SK-N-SH (cell line): ENCODE measurements around the gene HDGFL2. TPM values are rescaled to one million over a fixed set of nuclear protein-coding genes. Genes with fewer than 3 reads are reported as not detected.

Experiments used
- CTCF ChIA-PET: fragments of 300-600, 350-600 bp; formaldehyde crosslinking; extraction: SDS; loops from one replicate; lab custom pipeline; 2021; lab: Yijun Ruan, JAX
- POLR2A ChIA-PET: fragments of 350-600 bp; sonication (Branson Sonifier 250); formaldehyde crosslinking; extraction: SDS; loops from one replicate; lab custom pipeline; 2020; ENCODE audit warnings: antibody characterized with exemption, inconsistent platforms; lab: Yijun Ruan, JAX
- DNase-seq: peaks from one replicate; pipeline ENCODE4 v3.0.0; 2012
- H2AFZ ChIP-seq: fragments of 200-600 bp; sonication (generic); 2 replicates; pipeline ENCODE4 v1.8.1; 2016; ENCODE audit warnings: antibody characterized with exemption, mild to moderate bottlenecking, low read depth
- H3F3A ChIP-seq: fragments of 200-600 bp; sonication (generic); replicated peaks from 2 replicates; pipeline ENCODE3; 2016; ENCODE audit warnings: antibody characterized with exemption, mild to moderate bottlenecking; ENCODE audit not compliant: insufficient read depth
- H3K27ac ChIP-seq, 2 experiments: fragments of 200-500 bp in 1 of 2; fragments of 200-600 bp in 1 of 2; sonication (Bioruptor generic) in 1 of 2; sonication (generic), shearing (Covaris generic) in 1 of 2; 2 replicates each; pipeline versions ENCODE4 v1.5.1 to v1.6.1; 2014 to 2016; ENCODE audit warnings: low read depth in 2 of 2, inconsistent platforms in 1 of 2, low read length in 1 of 2, mild to moderate bottlenecking in 1 of 2, mixed read lengths in 1 of 2
- H3K27me3 ChIP-seq: fragments of 200-600 bp; sonication (generic), shearing (Covaris generic); 2 replicates; pipeline ENCODE4 v1.6.1; 2016; ENCODE audit warnings: mixed run types; ENCODE audit not compliant: insufficient read depth
- H3K36me3 ChIP-seq, 2 experiments: fragments of 200-500 bp in 1 of 2; fragments of 200-600 bp in 1 of 2; sonication (Bioruptor generic) in 1 of 2; sonication (generic) in 1 of 2; replicated peaks in 1 of 2; 2 replicates each; pipeline versions ENCODE3 to v1.5.1; 2014 to 2016; ENCODE audit warnings: low read length in 1 of 2, mild to moderate bottlenecking in 1 of 2; ENCODE audit not compliant: insufficient read depth in 2 of 2, control insufficient read depth in 1 of 2
- H3K4me1 ChIP-seq, 2 experiments: fragments of 200-500 bp in 1 of 2; fragments of 200-600 bp in 1 of 2; sonication (Bioruptor generic) in 1 of 2; sonication (generic), shearing (Covaris generic) in 1 of 2; 2 replicates each; pipeline versions ENCODE4 v1.5.1 to v1.6.1; 2014 to 2016; ENCODE audit warnings: low read depth in 1 of 2, low read length in 1 of 2, mixed run types in 1 of 2; ENCODE audit not compliant: insufficient read depth in 2 of 2, control insufficient read depth in 1 of 2
- H3K4me2 ChIP-seq: fragments of 200-600 bp; sonication (generic), shearing (Covaris generic); 2 replicates; pipeline ENCODE4 v1.6.1; 2017; ENCODE audit warnings: mixed run types
- H3K4me3 ChIP-seq, 2 experiments: fragments of 200-500 bp in 1 of 2; fragments of 200-600 bp in 1 of 2; sonication (Bioruptor generic) in 1 of 2; sonication (generic), shearing (Covaris generic) in 1 of 2; 2 replicates each; pipeline versions ENCODE4 v1.5.1 to v1.8.1; 2014 to 2016; ENCODE audit warnings: low read depth in 2 of 2, inconsistent platforms in 1 of 2, low read length in 1 of 2, mild to moderate bottlenecking in 1 of 2, mixed read lengths in 1 of 2, moderate library complexity in 1 of 2
- H3K79me2 ChIP-seq: fragments of 200-600 bp; sonication (generic); 2 replicates; pipeline ENCODE4 v1.8.1; 2017; ENCODE audit warnings: mild to moderate bottlenecking; ENCODE audit not compliant: insufficient read depth
- H3K9ac ChIP-seq: fragments of 200-600 bp; sonication (generic); 2 replicates; pipeline ENCODE4 v1.6.1; 2017; ENCODE audit warnings: mixed run types
- H3K9me2 ChIP-seq: fragments of 200-600 bp; sonication (generic); 2 replicates; pipeline ENCODE4 v1.6.1; 2017; ENCODE audit warnings: mixed run types
- H3K9me3 ChIP-seq: fragments of 200-600 bp; sonication (generic); 2 replicates; pipeline ENCODE4 v1.6.1; 2017; ENCODE audit warnings: mixed run types, mild to moderate bottlenecking, moderate library complexity
- H4K20me1 ChIP-seq: fragments of 200-600 bp; sonication (generic); 2 replicates; pipeline ENCODE4 v1.6.1; 2017; ENCODE audit warnings: mild to moderate bottlenecking, mixed run types; ENCODE audit not compliant: insufficient read depth
- CHD2 ChIP-seq: fragments of 150-350 bp; IDR thresholded peaks from 2 replicates; pipeline ENCODE4 v1.6.1; 2018; ENCODE audit warnings: low read length; ENCODE audit not compliant: partially characterized antibody
- EP300 ChIP-seq, 2 experiments: IDR thresholded peaks; 2 replicates each; pipeline versions ENCODE4 v1.4.0 to v1.6.1; 2012; ENCODE audit warnings: borderline replicate concordance in 1 of 2, low read depth in 1 of 2, low read length in 1 of 2
- FOSL2 ChIP-seq: IDR thresholded peaks from 2 replicates; pipeline ENCODE4 v1.4.0; 2012; ENCODE audit warnings: low read depth, mild to moderate bottlenecking, moderate library complexity, borderline replicate concordance
- FOXJ3 ChIP-seq: sonication (generic); formaldehyde crosslinking; IDR thresholded peaks from 2 replicates; pipeline ENCODE4 v1.5.1; 2020; ENCODE audit warnings: mild to moderate bottlenecking, missing genetic modification reagents
- MXI1 ChIP-seq: IDR thresholded peaks from 2 replicates; pipeline ENCODE4 v1.6.1; 2012; ENCODE audit warnings: mild to moderate bottlenecking, low read depth, low read length, improper control_type of control experiment
- NFIC ChIP-seq: IDR thresholded peaks from 2 replicates; pipeline ENCODE4 v1.4.0; 2012; ENCODE audit warnings: borderline replicate concordance
- NRF1 ChIP-seq: IDR thresholded peaks from 2 replicates; pipeline ENCODE4 v1.6.1; 2012; ENCODE audit warnings: low read depth, mild to moderate bottlenecking, low read length
- POLR2AphosphoS5 ChIP-seq: IDR thresholded peaks from 2 replicates; pipeline ENCODE4 v1.6.1; 2012; ENCODE audit warnings: low read depth, low read length
- RCOR1 ChIP-seq: fragments of 150-350 bp; IDR thresholded peaks from 2 replicates; pipeline ENCODE4 v1.6.1; 2017; ENCODE audit warnings: antibody characterized with exemption, low read length
- RFX5 ChIP-seq: IDR thresholded peaks from 2 replicates; pipeline ENCODE4 v1.6.1; 2012; ENCODE audit warnings: mild to moderate bottlenecking, improper control_type of control experiment, low read length
- RXRA ChIP-seq: IDR thresholded peaks from 2 replicates; pipeline ENCODE4 v1.4.0; 2012; ENCODE audit warnings: low read depth, mild to moderate bottlenecking, borderline replicate concordance
- SMC3 ChIP-seq: IDR thresholded peaks from 2 replicates; pipeline ENCODE4 v1.6.1; 2012; ENCODE audit warnings: low read depth, low read length, improper control_type of control experiment
- TAF1 ChIP-seq: IDR thresholded peaks from 2 replicates; pipeline ENCODE4 v1.6.1; 2012; ENCODE audit warnings: low read depth, mild to moderate bottlenecking, low read length, moderate library complexity, borderline replicate concordance
- TCF12 ChIP-seq: IDR thresholded peaks from 2 replicates; pipeline ENCODE4 v1.4.0; 2012
- WGBS: methylation state at CpG from one replicate; pipeline ENCODE4 v1.1.6; 2017; ENCODE audit warnings: low lambda C conversion rate; 5-methylcytosine and 5-hydroxymethylcytosine counted together
- polyA plus RNA-seq, 3 experiments: library from polyadenylated mRNA; depleted of rRNA; stranded (reverse); fragments of >200 nt; gene quantifications; 2 replicates each; pipeline ENCODE4 v1.2.3, GENCODE V29; 2012
- TF ChIP-seq, protein P1 (sequence below): fragments of 200-600 bp; sonication (generic); IDR thresholded peaks from 2 replicates; pipeline ENCODE4 v1.6.1; 2017; ENCODE audit warnings: antibody characterized with exemption, mild to moderate bottlenecking, moderate library complexity
- TF ChIP-seq, protein P2 (sequence below): IDR thresholded peaks from 2 replicates; pipeline ENCODE4 v1.4.0; 2012; ENCODE audit warnings: low read depth, borderline replicate concordance
- TF ChIP-seq, protein P3 (sequence below): IDR thresholded peaks from 2 replicates; pipeline ENCODE4 v1.4.0; 2012; ENCODE audit warnings: low read depth
- TF ChIP-seq, protein P4 (sequence below): IDR thresholded peaks from 2 replicates; pipeline ENCODE4 v1.6.1; 2012; ENCODE audit warnings: mild to moderate bottlenecking, low read depth, low read length, moderate library complexity
- TF ChIP-seq, protein P5 (sequence below): fragments of 150-350 bp; IDR thresholded peaks from 2 replicates; pipeline ENCODE4 v1.6.1; 2017; ENCODE audit warnings: antibody characterized with exemption, low read length, low read depth, borderline replicate concordance

The HDGFL2 gene
- polyA plus RNA-seq, 1 of the 3 experiments (the other 2 are of a cell fraction): 77.8 TPM

DNA sequence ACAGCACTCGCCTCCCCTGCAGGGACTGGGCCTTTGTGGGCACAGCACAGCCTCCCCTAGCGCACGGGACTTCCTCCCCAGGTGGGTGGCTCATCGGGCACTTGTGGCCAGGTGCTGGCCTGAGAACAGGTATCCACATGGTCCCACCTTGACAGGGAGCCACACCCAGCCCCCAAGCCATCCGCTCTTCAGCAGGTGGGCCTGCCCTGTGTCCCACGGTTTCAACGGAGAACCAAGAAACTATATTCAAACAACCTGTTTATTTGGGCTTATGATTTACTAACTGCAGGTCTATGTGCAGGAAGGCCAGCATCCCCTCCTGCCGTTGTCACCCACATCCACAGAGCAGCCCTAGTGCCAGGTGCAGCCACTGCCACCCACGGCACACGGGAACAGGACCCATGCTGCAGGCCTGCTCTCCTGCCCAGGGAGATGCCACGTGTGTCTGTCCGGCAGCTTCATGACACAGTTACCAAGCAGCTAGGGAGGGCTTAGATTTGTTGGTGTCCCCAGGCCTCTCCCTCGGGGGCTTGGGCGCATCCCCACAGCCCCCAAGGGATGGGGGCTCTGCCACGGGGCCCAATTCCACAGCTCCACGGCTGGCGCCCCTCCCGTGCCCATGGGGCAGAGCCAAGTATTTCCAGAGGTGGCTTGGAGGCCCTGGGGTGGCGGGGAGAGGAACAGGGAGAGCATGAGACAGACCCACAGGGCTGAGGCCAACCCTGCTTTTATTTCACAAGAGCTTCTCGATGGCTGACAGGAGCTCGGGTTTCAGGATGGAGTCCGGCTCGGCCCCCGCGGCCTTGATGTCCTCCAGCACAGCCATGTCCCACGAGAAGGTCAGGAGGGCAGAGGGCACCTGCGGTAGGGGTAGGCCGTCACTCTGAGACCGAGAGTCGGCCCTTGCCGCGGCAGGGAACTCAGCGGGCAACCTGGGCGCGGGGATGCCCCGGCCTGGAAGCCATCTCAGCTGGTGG lies 27.0 kb upstream of the HDGFL2 start:
- CTCF ChIA-PET: interaction anchor here (0.7 to 1.1 kb wide), 2 partner anchors 11 to 45 kb away, joined by 3 read pairs; partner anchors contain the start of gene SH3GL1
- H3K79me2 ChIP-seq: no peaks in the 10 kb centered on the region
- H2AFZ ChIP-seq: no peak overlapping the region
- no peak overlapping the region for H3K27ac ChIP-seq
- H3K4me2 ChIP-seq: no peak overlapping the region
- no peaks in the 10 kb centered on the region for H4K20me1 ChIP-seq
- H3K27me3 ChIP-seq: no peaks in the 10 kb centered on the region
- no peaks in the 10 kb centered on the region for H3K4me1 ChIP-seq
- no peak overlapping the region for H3K4me3 ChIP-seq
- no peaks in the 10 kb centered on the region for H3F3A ChIP-seq
- H3K9me2 ChIP-seq: no peaks in the 10 kb centered on the region
- H3K9me3 ChIP-seq: no peaks in the 10 kb centered on the region
- no peak overlapping the region for H3K9ac ChIP-seq
- TF ChIP-seq TCF12: no peak
- no peak for TF ChIP-seq CHD2
- TF ChIP-seq, protein P1, sequence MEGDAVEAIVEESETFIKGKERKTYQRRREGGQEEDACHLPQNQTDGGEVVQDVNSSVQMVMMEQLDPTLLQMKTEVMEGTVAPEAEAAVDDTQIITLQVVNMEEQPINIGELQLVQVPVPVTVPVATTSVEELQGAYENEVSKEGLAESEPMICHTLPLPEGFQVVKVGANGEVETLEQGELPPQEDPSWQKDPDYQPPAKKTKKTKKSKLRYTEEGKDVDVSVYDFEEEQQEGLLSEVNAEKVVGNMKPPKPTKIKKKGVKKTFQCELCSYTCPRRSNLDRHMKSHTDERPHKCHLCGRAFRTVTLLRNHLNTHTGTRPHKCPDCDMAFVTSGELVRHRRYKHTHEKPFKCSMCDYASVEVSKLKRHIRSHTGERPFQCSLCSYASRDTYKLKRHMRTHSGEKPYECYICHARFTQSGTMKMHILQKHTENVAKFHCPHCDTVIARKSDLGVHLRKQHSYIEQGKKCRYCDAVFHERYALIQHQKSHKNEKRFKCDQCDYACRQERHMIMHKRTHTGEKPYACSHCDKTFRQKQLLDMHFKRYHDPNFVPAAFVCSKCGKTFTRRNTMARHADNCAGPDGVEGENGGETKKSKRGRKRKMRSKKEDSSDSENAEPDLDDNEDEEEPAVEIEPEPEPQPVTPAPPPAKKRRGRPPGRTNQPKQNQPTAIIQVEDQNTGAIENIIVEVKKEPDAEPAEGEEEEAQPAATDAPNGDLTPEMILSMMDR: no peak
- TF ChIP-seq EP300 (IDR thresholded peaks at IDR 0.05; ENCODE audit: borderline replicate concordance in 1 of 2, low read depth in 1 of 2, low read length in 1 of 2): no peak
- TF ChIP-seq, protein P2, sequence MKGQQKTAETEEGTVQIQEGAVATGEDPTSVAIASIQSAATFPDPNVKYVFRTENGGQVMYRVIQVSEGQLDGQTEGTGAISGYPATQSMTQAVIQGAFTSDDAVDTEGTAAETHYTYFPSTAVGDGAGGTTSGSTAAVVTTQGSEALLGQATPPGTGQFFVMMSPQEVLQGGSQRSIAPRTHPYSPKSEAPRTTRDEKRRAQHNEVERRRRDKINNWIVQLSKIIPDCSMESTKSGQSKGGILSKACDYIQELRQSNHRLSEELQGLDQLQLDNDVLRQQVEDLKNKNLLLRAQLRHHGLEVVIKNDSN: no peak
- no peak for TF ChIP-seq RCOR1
- no peak for TF ChIP-seq POLR2AphosphoS5
- TF ChIP-seq SMC3: no peak
- TF ChIP-seq FOSL2: no peak
- TF ChIP-seq RFX5: no peak
- no peak for TF ChIP-seq NFIC
- TF ChIP-seq, protein P3, sequence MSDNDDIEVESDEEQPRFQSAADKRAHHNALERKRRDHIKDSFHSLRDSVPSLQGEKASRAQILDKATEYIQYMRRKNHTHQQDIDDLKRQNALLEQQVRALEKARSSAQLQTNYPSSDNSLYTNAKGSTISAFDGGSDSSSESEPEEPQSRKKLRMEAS: no peak
- TF ChIP-seq FOXJ3: no peak
- TF ChIP-seq TAF1: no peak
- no peak for TF ChIP-seq NRF1
- TF ChIP-seq, protein P4, sequence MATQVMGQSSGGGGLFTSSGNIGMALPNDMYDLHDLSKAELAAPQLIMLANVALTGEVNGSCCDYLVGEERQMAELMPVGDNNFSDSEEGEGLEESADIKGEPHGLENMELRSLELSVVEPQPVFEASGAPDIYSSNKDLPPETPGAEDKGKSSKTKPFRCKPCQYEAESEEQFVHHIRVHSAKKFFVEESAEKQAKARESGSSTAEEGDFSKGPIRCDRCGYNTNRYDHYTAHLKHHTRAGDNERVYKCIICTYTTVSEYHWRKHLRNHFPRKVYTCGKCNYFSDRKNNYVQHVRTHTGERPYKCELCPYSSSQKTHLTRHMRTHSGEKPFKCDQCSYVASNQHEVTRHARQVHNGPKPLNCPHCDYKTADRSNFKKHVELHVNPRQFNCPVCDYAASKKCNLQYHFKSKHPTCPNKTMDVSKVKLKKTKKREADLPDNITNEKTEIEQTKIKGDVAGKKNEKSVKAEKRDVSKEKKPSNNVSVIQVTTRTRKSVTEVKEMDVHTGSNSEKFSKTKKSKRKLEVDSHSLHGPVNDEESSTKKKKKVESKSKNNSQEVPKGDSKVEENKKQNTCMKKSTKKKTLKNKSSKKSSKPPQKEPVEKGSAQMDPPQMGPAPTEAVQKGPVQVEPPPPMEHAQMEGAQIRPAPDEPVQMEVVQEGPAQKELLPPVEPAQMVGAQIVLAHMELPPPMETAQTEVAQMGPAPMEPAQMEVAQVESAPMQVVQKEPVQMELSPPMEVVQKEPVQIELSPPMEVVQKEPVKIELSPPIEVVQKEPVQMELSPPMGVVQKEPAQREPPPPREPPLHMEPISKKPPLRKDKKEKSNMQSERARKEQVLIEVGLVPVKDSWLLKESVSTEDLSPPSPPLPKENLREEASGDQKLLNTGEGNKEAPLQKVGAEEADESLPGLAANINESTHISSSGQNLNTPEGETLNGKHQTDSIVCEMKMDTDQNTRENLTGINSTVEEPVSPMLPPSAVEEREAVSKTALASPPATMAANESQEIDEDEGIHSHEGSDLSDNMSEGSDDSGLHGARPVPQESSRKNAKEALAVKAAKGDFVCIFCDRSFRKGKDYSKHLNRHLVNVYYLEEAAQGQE: no peak
- no peak for TF ChIP-seq RXRA
- TF ChIP-seq, protein P5, sequence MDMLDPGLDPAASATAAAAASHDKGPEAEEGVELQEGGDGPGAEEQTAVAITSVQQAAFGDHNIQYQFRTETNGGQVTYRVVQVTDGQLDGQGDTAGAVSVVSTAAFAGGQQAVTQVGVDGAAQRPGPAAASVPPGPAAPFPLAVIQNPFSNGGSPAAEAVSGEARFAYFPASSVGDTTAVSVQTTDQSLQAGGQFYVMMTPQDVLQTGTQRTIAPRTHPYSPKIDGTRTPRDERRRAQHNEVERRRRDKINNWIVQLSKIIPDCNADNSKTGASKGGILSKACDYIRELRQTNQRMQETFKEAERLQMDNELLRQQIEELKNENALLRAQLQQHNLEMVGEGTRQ: no peak
- TF ChIP-seq MXI1: no peak
- 94% methylated on average over 20 of the region's 36 CpGs for WGBS
- peaks cover 0 to 59% of the 10 kb centered on the region in 2 experiments for H3K36me3 ChIP-seq
- DNase-seq: no peak
- POLR2A ChIA-PET: no interaction called here
